Lung (tissue), 12 donors: Measurements from ENCODE around the gene CCDC33. TPM values are rescaled to one million over a fixed set of nuclear protein-coding genes. Genes with fewer than 3 reads are reported as not detected.
"Not testable (repeated sequence)": the region's sequence is repeated elsewhere in the genome, so short reads cannot be mapped to it uniquely, and the experiment has no call there.

Experiments
- ATAC-seq: fragments of 200-7000 bp; cut with Tn5 transposase; one replicate; pipeline ENCODE4 v1.9.1; 2020; ENCODE audit warnings: moderate number of reproducible peaks; ENCODE audit not compliant: insufficient read depth, low FRiP score
- DNase-seq, 3 donors: peaks; one replicate each; pipeline ENCODE4 v3.0.0-alpha.2; 2013 to 2017
- H3K27ac ChIP-seq, 2 donors: one replicate each; pipeline ENCODE4 v1.5.1; 2013; ENCODE audit warnings: mild to moderate bottlenecking in 2 of 2, moderate library complexity in 2 of 2, control low read depth in 1 of 2, inconsistent platforms in 1 of 2, low read depth in 1 of 2, low read length in 1 of 2
- H3K27me3 ChIP-seq, 3 donors: one replicate each; pipeline ENCODE4 v1.5.1; 2013; ENCODE audit warnings: low read length in 2 of 3; ENCODE audit not compliant: control insufficient read depth in 3 of 3, insufficient read depth in 3 of 3
- H3K36me3 ChIP-seq, 4 donors: one replicate each; pipeline ENCODE4 v1.5.1; 2013; ENCODE audit warnings: low read length in 4 of 4, mild to moderate bottlenecking in 1 of 4, moderate library complexity in 1 of 4; ENCODE audit not compliant: control insufficient read depth in 4 of 4, insufficient read depth in 4 of 4
- H3K4me1 ChIP-seq, 5 donors: one replicate each; pipeline ENCODE4 v1.5.1; 2013; ENCODE audit warnings: low read length in 5 of 5, mild to moderate bottlenecking in 2 of 5, moderate library complexity in 1 of 5; ENCODE audit not compliant: control insufficient read depth in 5 of 5, insufficient read depth in 5 of 5
- H3K4me3 ChIP-seq: one replicate; pipeline ENCODE4 v1.5.1; 2013; ENCODE audit warnings: mild to moderate bottlenecking, control low read depth, moderate library complexity
- H3K9ac ChIP-seq, 2 donors: one replicate each; pipeline ENCODE4 v1.5.1; 2013; ENCODE audit warnings: low read length in 2 of 2, control low read depth in 1 of 2; ENCODE audit not compliant: insufficient read depth in 1 of 2
- H3K9me3 ChIP-seq, 4 donors: one replicate each; pipeline ENCODE4 v1.5.1; 2013; ENCODE audit warnings: low read length in 3 of 4, mild to moderate bottlenecking in 1 of 4, moderate library complexity in 1 of 4; ENCODE audit not compliant: control insufficient read depth in 4 of 4, insufficient read depth in 3 of 4
- CTCF ChIP-seq: IDR thresholded peaks from 2 replicates; pipeline ENCODE4 v1.5.1; 2012; ENCODE audit warnings: mild to moderate bottlenecking; ENCODE audit errors: control extremely low read depth, extremely low read depth
- WGBS, 2 donors: extraction: QIAGEN DNeasy Blood & Tissue Kit; methylation state at CpG; one replicate each; pipeline ENCODE4 v1.1.7; 2013; 5-methylcytosine and 5-hydroxymethylcytosine counted together
- polyA plus RNA-seq, 2 donors: library from polyadenylated mRNA; stranded (reverse); fragments of 200-250 nt; gene quantifications; one replicate each; pipeline ENCODE4 v1.2.1, GENCODE V29; 2013
- total RNA-seq, 2 donors: library from RNA; depleted of rRNA in 1 of 2; stranded (reverse); fragments of >200 nt in 1 of 2; gene quantifications; one replicate each; pipeline ENCODE4 v1.2.1, GENCODE V29; 2014 to 2021
- donor health status: control.
- donor health status: control.
- donor health status: Bipolar disorder and iron deficiency.
- donor health status: healthy.
- donor health status: DM: yes; HTN: yes; CAD: no.

Gene CCDC33
- total and polyA plus RNA-seq, 4 donors, result 4.3 to 14.1 (median 9.1) TPM

- TF ChIP-seq CTCF, result no peak
- H3K27me3 ChIP-seq, result no peaks in the 10 kb centered on the region
- no peak overlapping the region for H3K4me3 ChIP-seq
- H3K9ac ChIP-seq, result no peak overlapping the region
- no peaks in the 10 kb centered on the region for H3K9me3 ChIP-seq
- ATAC-seq (no peak), DNase-seq (no peak)
- H3K36me3 ChIP-seq, result no peaks in the 10 kb centered on the region
- 73 to 77% methylated on average over 14 of the region's 14 CpGs for WGBS, 2 donors
- no peak overlapping the region for H3K27ac ChIP-seq
- peaks cover 0 to 2% (median 0%) of the 10 kb centered on the region in 5 donors for H3K4me1 ChIP-seq
Observed at GRCh38 chr15:74350295-74351275, 114.5 kb downstream of the CCDC33 start.

- H3K27me3 ChIP-seq, result no peaks in the 10 kb centered on the region
- H3K9me3 ChIP-seq, result no peaks in the 10 kb centered on the region
- DNase-seq (peak; percentile 24 to 51 (median 44)), ATAC-seq (no peak)
- no peak for TF ChIP-seq CTCF
- H3K4me1 ChIP-seq, result peaks cover 0 to 2% (median 0%) of the 10 kb centered on the region in 5 donors
- H3K36me3 ChIP-seq, result no peaks in the 10 kb centered on the region
- WGBS, 2 donors, result 47 to 68% methylated on average over 3 of the region's 3 CpGs
- no peak overlapping the region for H3K9ac ChIP-seq
- no peak overlapping the region for H3K4me3 ChIP-seq
- H3K27ac ChIP-seq, result no peak overlapping the region
Observed at GRCh38 chr15:74351670-74352069, 115.5 kb downstream of the CCDC33 start.

GRCh38 chr15:74352393-74352910 is 116.3 kb downstream of the CCDC33 start:
- H3K27ac ChIP-seq, result no peak overlapping the region
- no peak for ATAC-seq
- H3K36me3 ChIP-seq, result no peaks in the 10 kb centered on the region
- no peaks in the 10 kb centered on the region for H3K27me3 ChIP-seq
- TF ChIP-seq CTCF, result no peak
- no peaks in the 10 kb centered on the region for H3K9me3 ChIP-seq
- H3K4me1 ChIP-seq, result peaks cover 0 to 2% (median 0%) of the 10 kb centered on the region in 5 donors
- DNase-seq, result no peak
- H3K4me3 ChIP-seq, result no peak overlapping the region
- H3K9ac ChIP-seq, result no peak overlapping the region
- 87 to 89% methylated on average over 3 of the region's 3 CpGs for WGBS, 2 donors

- DNase-seq, H3K27ac ChIP-seq, H3K9me3 ChIP-seq, H3K9ac ChIP-seq, H3K36me3 ChIP-seq, H3K4me3 ChIP-seq, H3K4me1 ChIP-seq, H3K27me3 ChIP-seq, ATAC-seq: not testable (repeated sequence)
- 86 to 87% methylated on average over 2 of the region's 2 CpGs for WGBS, 2 donors
Observed at GRCh38 chr15:74353992-74354391, 117.9 kb downstream of the CCDC33 start.

GRCh38 chr15:74356050-74356449 is 119.9 kb downstream of the CCDC33 start:
- ATAC-seq, result not testable (repeated sequence)
- WGBS, 2 donors, result 93 to 95% methylated on average over 6 of the region's 6 CpGs

GRCh38 chr15:74357514-74357913 is 121.4 kb downstream of the CCDC33 start:
- H3K27ac ChIP-seq, H3K27me3 ChIP-seq, H3K9ac ChIP-seq, H3K9me3 ChIP-seq, H3K4me3 ChIP-seq, ATAC-seq, H3K4me1 ChIP-seq, DNase-seq, H3K36me3 ChIP-seq: not testable (repeated sequence)
- WGBS, 2 donors, result 65 to 86% methylated on average over 7 of the region's 7 CpGs

More at GRCh38 chr15:74356050-74356449, 119.9 kb downstream of the CCDC33 start:
- DNase-seq, H3K36me3 ChIP-seq, H3K4me1 ChIP-seq, H3K9ac ChIP-seq, H3K4me3 ChIP-seq, H3K27me3 ChIP-seq, H3K9me3 ChIP-seq, H3K27ac ChIP-seq: not testable (repeated sequence)
